Hematopoietic multipotent progenitor cell treated with erythropoietin and hydrocortisone succinate and interleukin-3 and kit ligand, for 15 days (in vitro differentiated cells): Measurements from ENCODE around the gene OBSL1.
A peak's percentile ranks its signal among the peaks of the same experiment; 100 is the strongest.

Experiments
- DNase-seq: peaks from one replicate; pipeline ENCODE4 v3.0.0-alpha.2; 2015; ENCODE audit warnings: low spot score

OBSL1 gene

DNA sequence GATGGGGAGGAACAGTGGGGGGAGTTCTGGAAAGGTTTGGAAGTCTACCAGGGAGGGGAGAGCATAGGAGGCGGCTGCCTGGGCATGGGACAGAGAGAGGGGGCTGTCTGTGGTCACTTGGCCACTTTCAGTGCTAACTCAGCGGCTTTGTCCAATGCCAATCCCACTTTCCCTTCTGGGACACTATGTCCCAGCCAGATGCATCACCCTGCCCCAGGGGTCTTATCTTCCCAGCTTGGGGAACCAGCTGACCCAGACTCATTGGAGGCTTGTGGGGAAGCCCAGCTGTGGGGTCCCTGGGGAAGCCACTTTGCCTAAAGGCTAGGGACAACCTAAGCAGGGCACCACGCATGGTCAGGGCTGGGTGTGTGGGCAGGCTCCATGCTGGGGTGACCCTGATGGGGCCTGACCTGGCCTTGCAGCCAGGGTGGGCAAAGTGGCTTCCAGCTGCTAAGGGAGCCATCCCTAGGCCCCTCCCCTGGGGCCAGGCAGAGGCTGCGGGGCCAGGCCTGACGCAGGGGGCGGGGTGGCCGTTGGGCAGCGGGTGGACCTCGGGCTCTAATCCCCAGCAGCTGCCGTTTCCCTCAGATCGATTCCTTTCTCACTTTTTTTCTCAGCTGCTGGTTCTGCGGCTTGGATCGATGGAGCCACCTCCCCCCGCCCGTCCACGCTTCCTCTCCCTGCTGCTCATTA, 58.7 kb downstream of the OBSL1 start:
- DNase-seq = no peak

DNA sequence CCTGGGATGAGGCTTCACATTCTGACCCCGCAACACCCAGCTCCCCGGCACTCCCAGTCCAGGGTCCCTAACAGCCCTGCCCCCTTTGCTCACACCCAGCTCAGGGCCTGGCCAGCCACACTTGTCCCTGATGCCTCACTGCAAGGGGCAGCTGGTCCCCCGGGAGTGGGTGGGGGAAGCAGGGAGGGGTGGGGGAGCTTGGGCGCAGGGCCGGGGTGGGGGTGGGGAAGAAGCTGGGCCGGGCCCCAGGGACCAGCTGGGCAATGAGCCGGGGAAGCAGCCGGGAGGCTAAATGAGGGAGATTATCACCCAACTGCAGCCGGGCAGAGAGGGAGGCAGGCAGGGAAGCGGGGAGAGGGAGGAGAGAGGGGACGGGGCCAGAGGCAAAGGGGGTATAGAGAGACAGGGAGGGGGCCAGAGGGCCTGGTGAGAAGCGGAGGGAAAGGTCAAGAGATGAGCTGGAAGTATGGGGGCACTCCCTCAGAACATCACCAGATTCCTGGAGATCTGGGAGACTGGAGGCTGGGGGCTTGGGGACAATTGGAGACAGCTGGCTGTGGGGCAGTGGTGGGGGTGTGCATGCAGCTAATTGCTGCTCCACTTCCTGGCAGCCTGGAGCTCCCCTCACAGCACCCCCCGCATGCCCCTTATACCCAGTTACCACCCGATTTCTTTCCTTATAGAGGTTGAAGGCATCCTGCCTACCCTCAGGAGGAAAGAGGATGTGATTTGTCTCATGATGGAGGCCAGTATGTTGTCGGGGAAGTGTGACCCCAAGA, 59.6 kb downstream of the OBSL1 start:
- peak; percentile 43 for DNase-seq

GRCh38 chr2:219510512-219511135, 60.7 kb downstream of the OBSL1 start:
- no peak for DNase-seq

DNA sequence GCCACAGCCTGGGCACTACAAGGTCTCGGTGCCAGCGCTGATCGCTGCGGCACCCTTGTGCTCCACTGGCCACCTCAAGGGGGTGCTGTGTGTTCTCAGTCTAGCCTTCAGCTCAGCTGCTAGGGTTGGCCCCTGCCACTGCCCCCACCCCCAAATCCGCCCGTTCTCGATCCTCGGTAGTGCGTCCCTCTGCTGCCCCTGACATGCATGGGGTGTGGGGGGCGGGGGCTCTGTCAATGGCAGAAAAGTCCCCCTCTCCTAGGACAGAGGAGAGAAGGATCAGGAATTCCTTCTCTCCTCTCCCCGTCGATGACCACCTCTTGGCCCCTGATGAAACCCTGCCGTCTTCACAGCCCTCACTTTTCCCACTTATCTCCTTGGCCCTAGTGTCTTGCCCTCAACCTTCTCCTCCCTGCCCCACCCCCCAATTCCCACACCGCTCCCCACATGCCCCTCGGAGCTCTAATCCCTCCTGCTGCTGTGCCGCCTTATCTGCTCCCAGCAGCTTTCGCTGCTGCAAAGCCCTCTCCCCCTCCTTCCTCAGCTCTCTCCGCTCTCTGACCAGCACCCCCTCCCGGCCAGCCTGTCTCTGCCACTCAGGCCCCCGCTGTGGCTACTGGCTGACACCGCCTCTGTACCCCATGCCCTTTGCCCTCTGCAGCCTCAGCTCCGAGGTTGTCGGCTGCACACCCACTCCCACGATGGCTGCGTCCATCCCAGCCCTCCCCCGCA, 61.4 kb downstream of the OBSL1 start:
- peak; percentile 85 for DNase-seq

- DNase-seq = peak; percentile 15
These were observed 62.2 kb downstream of the OBSL1 start for GRCh38 chr2:219508971-219509779.

- DNase-seq = no peak
These were observed 63.0 kb downstream of the OBSL1 start for GRCh38 chr2:219508444-219508734.

DNA sequence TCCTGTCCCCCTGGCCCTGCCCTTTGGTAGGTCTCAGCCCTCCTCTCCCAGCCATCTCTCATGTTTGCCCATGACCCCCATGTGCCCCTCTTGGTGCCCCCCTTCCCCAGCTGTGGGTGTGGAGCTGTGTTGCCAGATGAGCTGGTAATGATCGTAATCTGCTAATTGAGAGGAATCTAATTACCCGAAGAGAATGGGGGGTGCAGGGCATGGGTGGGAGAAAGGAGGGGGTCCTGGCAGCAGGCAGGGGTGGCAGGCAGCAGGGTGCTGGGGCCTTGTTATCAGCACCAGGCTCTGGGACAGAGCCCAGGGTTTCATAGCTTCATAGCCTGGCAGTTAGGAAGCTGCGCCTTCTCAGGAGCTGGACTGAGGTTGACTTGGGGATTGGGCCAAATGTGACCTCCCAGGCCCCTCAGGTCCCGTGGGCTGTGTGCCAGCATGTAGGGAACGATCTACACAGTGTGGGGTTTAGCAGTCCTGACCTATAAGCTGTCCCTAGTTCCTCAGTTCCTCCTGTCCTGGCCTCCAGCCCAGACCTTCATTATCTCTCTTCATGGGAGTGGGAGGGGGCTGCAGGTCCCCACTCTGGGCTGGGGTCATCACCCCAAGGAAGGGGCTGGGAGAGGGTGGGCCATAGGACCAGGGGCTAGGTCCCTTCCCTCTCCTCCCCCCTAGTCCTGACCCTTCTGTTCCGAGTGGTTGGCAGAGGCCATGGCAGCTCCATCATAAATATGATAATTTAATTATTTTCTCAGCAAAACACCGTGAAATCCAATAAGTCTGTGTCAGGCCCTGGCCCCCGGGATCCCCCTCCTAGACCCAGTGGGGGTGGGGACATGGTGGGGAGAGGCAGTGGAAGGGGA, 63.5 kb downstream of the OBSL1 start:
- no peak for DNase-seq

DNA sequence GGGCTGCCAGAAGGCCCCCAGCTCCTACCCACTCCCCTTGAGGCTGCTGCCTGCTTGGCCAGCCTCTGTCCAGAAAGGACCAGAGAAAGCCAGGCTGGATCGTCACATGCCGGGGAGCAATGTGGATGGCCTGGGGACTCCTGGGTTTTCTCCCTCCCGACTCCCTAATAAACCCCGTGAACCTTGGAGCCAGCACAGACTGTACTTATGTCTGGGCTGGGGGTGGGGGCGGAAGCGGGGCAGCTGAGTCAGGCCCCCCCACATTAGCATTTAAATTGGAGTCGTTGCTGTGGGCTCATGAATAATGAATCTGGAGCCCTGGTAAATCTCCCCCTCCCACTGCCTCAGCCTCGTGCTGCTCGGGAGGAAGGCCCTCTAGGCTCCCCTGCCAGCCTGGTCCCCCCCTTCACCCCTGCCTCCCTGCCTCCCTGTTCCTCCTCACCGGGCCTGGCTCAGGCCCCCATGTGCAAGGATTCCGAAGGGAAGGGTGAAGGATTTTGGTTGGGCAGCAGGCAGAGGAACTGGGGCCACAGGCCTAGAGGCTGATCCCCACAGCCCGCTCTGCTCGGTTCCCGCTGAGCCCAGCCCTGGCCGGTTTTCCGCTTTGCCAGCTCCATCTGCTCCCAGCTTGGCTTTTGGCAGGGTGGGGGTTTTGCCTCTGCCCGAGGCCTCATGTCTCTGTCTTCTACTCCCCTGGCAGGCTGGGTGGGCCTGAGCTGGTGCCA, 64.4 kb downstream of the OBSL1 start:
- no peak for DNase-seq

DNA sequence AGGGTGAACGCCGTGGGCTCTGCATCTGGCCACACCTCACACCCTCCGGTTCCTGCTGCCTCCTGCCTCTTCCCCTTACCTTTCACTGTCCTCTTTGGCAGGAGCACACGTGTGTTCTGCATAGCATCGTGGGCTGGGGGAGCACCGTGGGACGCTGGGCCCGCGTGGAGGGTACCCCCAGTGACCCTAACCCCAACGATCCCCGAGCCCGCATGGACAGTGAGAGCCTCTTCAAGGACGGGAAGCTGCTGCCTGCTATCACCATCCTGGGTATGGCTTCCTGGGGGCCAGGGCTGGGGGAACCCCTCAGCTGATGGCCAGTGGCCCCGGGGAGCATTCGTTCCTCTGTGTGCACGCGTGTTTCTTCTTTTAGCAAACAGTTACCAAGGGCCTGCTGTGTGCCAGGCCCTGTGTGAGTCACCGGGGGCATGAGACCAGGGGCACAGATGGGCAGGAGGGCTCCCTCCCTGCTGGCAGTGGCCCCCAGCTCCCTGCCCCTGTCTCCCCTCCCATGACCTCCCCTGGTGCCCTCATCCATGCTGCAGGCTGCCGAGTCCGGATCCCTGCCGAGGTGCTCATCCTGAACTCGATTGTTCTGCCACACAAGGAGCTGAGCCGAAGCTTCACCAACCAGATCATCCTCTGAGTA, 65.1 kb downstream of the OBSL1 start:
- no peak for DNase-seq

- no peak for DNase-seq
These were observed 65.8 kb downstream of the OBSL1 start for GRCh38 chr2:219505585-219505984.

DNA sequence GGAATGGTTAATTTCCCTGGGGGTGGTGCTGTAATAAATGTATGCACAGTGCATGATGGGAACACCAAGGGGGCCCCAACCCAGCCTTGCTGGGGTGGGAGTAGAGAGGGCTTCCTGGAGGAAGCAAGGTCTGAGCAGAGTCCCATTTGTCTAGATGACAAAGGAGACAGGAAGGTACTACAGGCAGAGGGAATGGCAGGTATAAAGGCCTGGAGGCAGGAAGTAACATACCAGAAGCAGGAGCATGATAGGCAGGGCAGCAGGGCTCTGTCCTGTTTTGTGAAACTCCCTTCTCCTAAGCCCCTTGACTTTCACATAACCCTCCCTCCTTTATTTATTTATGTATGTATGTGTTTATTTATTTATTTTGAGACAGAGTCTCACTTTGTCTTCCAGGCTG, 68.7 kb downstream of the OBSL1 start:
- DNase-seq = no peak

GRCh38 chr2:219501849-219502248, 69.5 kb downstream of the OBSL1 start:
- DNase-seq = no peak
